ENCODE measurements around the gene IBA57. TPM values are rescaled to one million over a fixed set of nuclear protein-coding genes. Genes with fewer than 3 reads are reported as not detected.
"Not testable (repeated sequence)": the region's sequence is repeated elsewhere in the genome, so short reads cannot be mapped to it uniquely, and the experiment has no call there.

IBA57 gene
- total RNA-seq, 1 donor, result 4.7 TPM

GRCh38 chr1:228180271-228180958, 14.8 kb downstream of the IBA57 start:
- Histone ChIP-seq H3K4me3 (ENCODE audit: low read length) (no peak overlapping the region), H3K27me3 (ENCODE audit: insufficient read depth, low read length) (no peaks in the 10 kb centered on the region), H3K4me1 (ENCODE audit: insufficient read depth, low read length) (peaks cover 14% of the 10 kb centered on the region), H3K9me3 (ENCODE audit: low read depth, low read length) (no peaks in the 10 kb centered on the region)

- H3K27me3 ChIP-seq (ENCODE audit: insufficient read depth, low read length), result no peaks in the 10 kb centered on the region
- H3K4me3 ChIP-seq (ENCODE audit: low read length), result no peak overlapping the region
- no peaks in the 10 kb centered on the region for H3K9me3 ChIP-seq (ENCODE audit: low read depth, low read length)
- H3K4me1 ChIP-seq (ENCODE audit: insufficient read depth, low read length), result peaks cover 14% of the 10 kb centered on the region
These were observed 15.5 kb downstream of the IBA57 start for GRCh38 chr1:228180959-228181644.

- no peaks in the 10 kb centered on the region for H3K27me3 ChIP-seq (ENCODE audit: insufficient read depth, low read length)
- H3K9me3 ChIP-seq (ENCODE audit: low read depth, low read length), result no peaks in the 10 kb centered on the region
- H3K4me3 ChIP-seq (ENCODE audit: low read length), result no peak overlapping the region
- peaks cover 14% of the 10 kb centered on the region for H3K4me1 ChIP-seq (ENCODE audit: insufficient read depth, low read length)
These were observed 16.0 kb downstream of the IBA57 start for GRCh38 chr1:228181645-228182034.

- H3K4me1 ChIP-seq (ENCODE audit: insufficient read depth, low read length), result peaks cover 14% of the 10 kb centered on the region
- no peak overlapping the region for H3K4me3 ChIP-seq (ENCODE audit: low read length)
- H3K9me3 ChIP-seq (ENCODE audit: low read depth, low read length), result no peaks in the 10 kb centered on the region
- H3K27me3 ChIP-seq (ENCODE audit: insufficient read depth, low read length), result no peaks in the 10 kb centered on the region
These were observed 16.9 kb downstream of the IBA57 start for GRCh38 chr1:228182296-228183030.

- Histone ChIP-seq H3K27me3 (ENCODE audit: insufficient read depth, low read length) (no peaks in the 10 kb centered on the region), H3K4me3 (ENCODE audit: low read length) (no peak overlapping the region), H3K9me3 (ENCODE audit: low read depth, low read length) (no peaks in the 10 kb centered on the region), H3K4me1 (ENCODE audit: insufficient read depth, low read length) (peaks cover 5% of the 10 kb centered on the region)
These were observed 18.5 kb downstream of the IBA57 start for GRCh38 chr1:228184152-228184551.

GRCh38 chr1:228185641-228185965, 20.0 kb downstream of the IBA57 start:
- Histone ChIP-seq H3K9me3 (ENCODE audit: low read depth, low read length) (no peaks in the 10 kb centered on the region), H3K27me3 (ENCODE audit: insufficient read depth, low read length) (no peaks in the 10 kb centered on the region), H3K4me3 (ENCODE audit: low read length) (no peak overlapping the region), H3K4me1 (ENCODE audit: insufficient read depth, low read length) (no peaks in the 10 kb centered on the region)

GRCh38 chr1:228188249-228188648, 22.6 kb downstream of the IBA57 start:
- H3K4me3 ChIP-seq (ENCODE audit: low read length); H3K4me1 ChIP-seq (ENCODE audit: insufficient read depth, low read length); H3K9me3 ChIP-seq (ENCODE audit: low read depth, low read length); H3K27me3 ChIP-seq (ENCODE audit: insufficient read depth, low read length): not testable (repeated sequence)

GRCh38 chr1:228190182-228190581, 24.6 kb downstream of the IBA57 start:
- no peak overlapping the region for H3K4me3 ChIP-seq (ENCODE audit: low read length)
- no peaks in the 10 kb centered on the region for H3K27me3 ChIP-seq (ENCODE audit: insufficient read depth, low read length)
- H3K9me3 ChIP-seq (ENCODE audit: low read depth, low read length), result no peaks in the 10 kb centered on the region
- H3K4me1 ChIP-seq (ENCODE audit: insufficient read depth, low read length), result no peaks in the 10 kb centered on the region

- no peak overlapping the region for H3K4me3 ChIP-seq (ENCODE audit: low read length)
- H3K27me3 ChIP-seq (ENCODE audit: insufficient read depth, low read length), result no peaks in the 10 kb centered on the region
- no peaks in the 10 kb centered on the region for H3K4me1 ChIP-seq (ENCODE audit: insufficient read depth, low read length)
- no peaks in the 10 kb centered on the region for H3K9me3 ChIP-seq (ENCODE audit: low read depth, low read length)
These were observed 25.2 kb downstream of the IBA57 start for GRCh38 chr1:228190778-228191177.

- Histone ChIP-seq H3K4me1 (ENCODE audit: insufficient read depth, low read length) (no peaks in the 10 kb centered on the region), H3K4me3 (ENCODE audit: low read length) (no peak overlapping the region), H3K27me3 (ENCODE audit: insufficient read depth, low read length) (no peaks in the 10 kb centered on the region), H3K9me3 (ENCODE audit: low read depth, low read length) (peaks cover 8% of the 10 kb centered on the region)
These were observed 28.8 kb downstream of the IBA57 start for GRCh38 chr1:228194436-228194835.

GRCh38 chr1:228194921-228195812, 29.6 kb downstream of the IBA57 start:
- Histone ChIP-seq H3K27me3 (ENCODE audit: insufficient read depth, low read length) (no peaks in the 10 kb centered on the region), H3K4me3 (ENCODE audit: low read length) (no peak overlapping the region), H3K4me1 (ENCODE audit: insufficient read depth, low read length) (no peaks in the 10 kb centered on the region), H3K9me3 (ENCODE audit: low read depth, low read length) (peaks cover 13% of the 10 kb centered on the region)

GRCh38 chr1:228197555-228198147, 32.0 kb downstream of the IBA57 start:
- Histone ChIP-seq H3K9me3 (ENCODE audit: low read depth, low read length) (peaks cover 13% of the 10 kb centered on the region), H3K4me3 (ENCODE audit: low read length) (no peak overlapping the region), H3K4me1 (ENCODE audit: insufficient read depth, low read length) (no peaks in the 10 kb centered on the region), H3K27me3 (ENCODE audit: insufficient read depth, low read length) (no peaks in the 10 kb centered on the region)

GRCh38 chr1:228198977-228199590, 33.5 kb downstream of the IBA57 start:
- no peaks in the 10 kb centered on the region for H3K4me1 ChIP-seq (ENCODE audit: insufficient read depth, low read length)
- peaks cover 13% of the 10 kb centered on the region for H3K9me3 ChIP-seq (ENCODE audit: low read depth, low read length)
- no peak overlapping the region for H3K4me3 ChIP-seq (ENCODE audit: low read length)
- no peaks in the 10 kb centered on the region for H3K27me3 ChIP-seq (ENCODE audit: insufficient read depth, low read length)

GRCh38 chr1:228204958-228205357, 39.4 kb downstream of the IBA57 start:
- Histone ChIP-seq H3K9me3 (ENCODE audit: low read depth, low read length) (peaks cover under 1% of the 10 kb centered on the region), H3K4me3 (ENCODE audit: low read length) (no peak overlapping the region), H3K4me1 (ENCODE audit: insufficient read depth, low read length) (no peaks in the 10 kb centered on the region), H3K27me3 (ENCODE audit: insufficient read depth, low read length) (no peaks in the 10 kb centered on the region)
